ENCODE data around the gene EFEMP1. TPM values are rescaled to one million over a fixed set of nuclear protein-coding genes. Genes with fewer than 3 reads are reported as not detected.

Gene EFEMP1
- total RNA-seq, 2 donors from 2014 or later: 46.3 to 109 TPM

GRCh38 chr2:55919574-55919973 lies 4.0 kb downstream of the EFEMP1 start:
- H3K4me3 ChIP-seq: no peak overlapping the region
- no peaks in the 10 kb centered on the region for H3K36me3 ChIP-seq
- no peak for DNase-seq (ENCODE audit: low spot score)
- no peaks in the 10 kb centered on the region for H3K4me1 ChIP-seq (replicated peaks)
- 86% methylated on average over 3 of the region's 3 CpGs for WGBS
- no peaks in the 10 kb centered on the region for H3K27me3 ChIP-seq (replicated peaks; ENCODE audit: insufficient read depth)
- intact Hi-C loops (cut with DNase I): no loop called here
- H3K27ac ChIP-seq: no peak overlapping the region
- TF ChIP-seq POLR2AphosphoS5 (IDR thresholded peaks at IDR 0.05): no peak
- no peak for TF ChIP-seq POLR2A (IDR thresholded peaks at IDR 0.05)
- no peak for TF ChIP-seq CTCF (IDR thresholded peaks at IDR 0.05)
- no peaks in the 10 kb centered on the region for H3K9me3 ChIP-seq

- no peak for TF ChIP-seq POLR2A (IDR thresholded peaks at IDR 0.05)
- no peak for DNase-seq (ENCODE audit: low spot score)
- no peaks in the 10 kb centered on the region for H3K27me3 ChIP-seq (replicated peaks; ENCODE audit: insufficient read depth)
- intact Hi-C loops (cut with DNase I): no loop called here
- H3K27ac ChIP-seq: no peak overlapping the region
- H3K9me3 ChIP-seq: no peaks in the 10 kb centered on the region
- H3K4me3 ChIP-seq: no peak overlapping the region
- H3K4me1 ChIP-seq (replicated peaks): no peaks in the 10 kb centered on the region
- WGBS: 66% methylated on average over 1 of the region's 1 CpG
- no peaks in the 10 kb centered on the region for H3K36me3 ChIP-seq
These were observed 4.7 kb downstream of the EFEMP1 start for GRCh38 chr2:55918856-55919255.

GRCh38 chr2:55917713-55918390 lies 5.7 kb downstream of the EFEMP1 start:
- intact Hi-C loops (cut with DNase I): no loop called here
- H3K36me3 ChIP-seq: no peaks in the 10 kb centered on the region
- H3K9me3 ChIP-seq: no peaks in the 10 kb centered on the region
- H3K4me3 ChIP-seq: no peak overlapping the region
- DNase-seq (ENCODE audit: low spot score): no peak
- H3K4me1 ChIP-seq (replicated peaks): no peaks in the 10 kb centered on the region
- no peaks in the 10 kb centered on the region for H3K27me3 ChIP-seq (replicated peaks; ENCODE audit: insufficient read depth)
- WGBS: 94% methylated on average over 11 of the region's 11 CpGs
- TF ChIP-seq POLR2A (IDR thresholded peaks at IDR 0.05): no peak
- no peak for TF ChIP-seq CTCF (IDR thresholded peaks at IDR 0.05)
- no peak for TF ChIP-seq POLR2AphosphoS5 (IDR thresholded peaks at IDR 0.05)
- no peak overlapping the region for H3K27ac ChIP-seq

GRCh38 chr2:55917117-55917516 lies 6.5 kb downstream of the EFEMP1 start:
- WGBS: 87% methylated on average over 5 of the region's 5 CpGs
- Histone ChIP-seq H3K36me3 (no peaks in the 10 kb centered on the region), H3K27me3 (replicated peaks; ENCODE audit: insufficient read depth) (no peaks in the 10 kb centered on the region), H3K9me3 (no peaks in the 10 kb centered on the region), H3K4me1 (replicated peaks) (no peaks in the 10 kb centered on the region), H3K4me3 (no peak overlapping the region), H3K27ac (no peak overlapping the region)
- no peak for TF ChIP-seq POLR2AphosphoS5 (IDR thresholded peaks at IDR 0.05)
- TF ChIP-seq POLR2A (IDR thresholded peaks at IDR 0.05): no peak
- no peak for TF ChIP-seq CTCF (IDR thresholded peaks at IDR 0.05)
- intact Hi-C loops (cut with DNase I): no loop called here
- DNase-seq (ENCODE audit: low spot score): no peak

- H3K9me3 ChIP-seq: no peaks in the 10 kb centered on the region
- no peak for DNase-seq (ENCODE audit: low spot score)
- H3K4me3 ChIP-seq: no peak overlapping the region
- H3K36me3 ChIP-seq: no peaks in the 10 kb centered on the region
- no peak overlapping the region for H3K27ac ChIP-seq
- WGBS: 57% methylated on average over 7 of the region's 7 CpGs
- intact Hi-C loops (cut with DNase I): no loop called here
- no peaks in the 10 kb centered on the region for H3K4me1 ChIP-seq (replicated peaks)
- no peak for TF ChIP-seq POLR2AphosphoS5 (IDR thresholded peaks at IDR 0.05)
- TF ChIP-seq CTCF (IDR thresholded peaks at IDR 0.05): no peak
- no peak for TF ChIP-seq POLR2A (IDR thresholded peaks at IDR 0.05)
- H3K27me3 ChIP-seq (replicated peaks; ENCODE audit: insufficient read depth): no peaks in the 10 kb centered on the region
These were observed 7.0 kb downstream of the EFEMP1 start for GRCh38 chr2:55916473-55917049.

Measured in prostate gland (tissue), 2 donors.